Measurements from ENCODE around the gene OMG. TPM values are rescaled to one million over a fixed set of nuclear protein-coding genes. Genes with fewer than 3 reads are reported as not detected.

The OMG gene
- polyA plus RNA-seq, 1 of the 3 experiments (the other 2 are of a cell fraction) = 0.61 TPM

- no peak for TF ChIP-seq IRF3 (IDR thresholded peaks at IDR 0.05; ENCODE audit: low read depth, low read length)
- TF ChIP-seq EZH2phosphoT487 (IDR thresholded peaks at IDR 0.05; ENCODE audit: borderline replicate concordance, low read depth) = no peak
- TF ChIP-seq USF1 (IDR thresholded peaks at IDR 0.05; ENCODE audit: borderline replicate concordance, low read depth) = no peak
Measured at GRCh38 chr17:31260151-31260550, 36.9 kb downstream of the OMG start (continued).

- Histone ChIP-seq H3K27ac (ENCODE audit: low read depth in 2 of 2, low read length in 1 of 2) (no peak overlapping the region), H3K36me3 (replicated peaks in 1 of 2; ENCODE audit: control insufficient read depth in 1 of 2, insufficient read depth in 2 of 2, low read length in 1 of 2) (peaks cover 52 to 85% of the 10 kb centered on the region in 2 experiments), H3K79me2 (ENCODE audit: insufficient read depth) (no peaks in the 10 kb centered on the region; the same call in 1 of the 2 replicates), H3K4me1 (ENCODE audit: control insufficient read depth in 1 of 2, insufficient read depth in 2 of 2, low read depth in 1 of 2, low read length in 1 of 2) (peaks cover 0 to 9% of the 10 kb centered on the region in 2 experiments; a peak in 2 of 4 replicates), H3K9ac (no peak overlapping the region), H3K4me2 (no peak overlapping the region), H3K9me2 (no peaks in the 10 kb centered on the region), H4K20me1 (ENCODE audit: insufficient read depth) (no peaks in the 10 kb centered on the region), H3K27me3 (ENCODE audit: insufficient read depth) (no peaks in the 10 kb centered on the region), H3K4me3 (ENCODE audit: low read depth in 2 of 2, low read length in 1 of 2) (no peak overlapping the region), H3F3A (replicated peaks; ENCODE audit: insufficient read depth) (peaks cover 8% of the 10 kb centered on the region), H3K9me3 (no peaks in the 10 kb centered on the region), H2AFZ (ENCODE audit: low read depth) (no peak overlapping the region)
- POLR2A ChIA-PET = no interaction called here
- 90% methylated on average over 3 of the region's 3 CpGs for WGBS (ENCODE audit: low lambda C conversion rate)
- DNase-seq = no peak
- TF ChIP-seq TCF12 (IDR thresholded peaks at IDR 0.05) (no peak), USF1 (IDR thresholded peaks at IDR 0.05; ENCODE audit: borderline replicate concordance, low read depth) (no peak), TAF1 (IDR thresholded peaks at IDR 0.05; ENCODE audit: borderline replicate concordance, low read depth, low read length) (no peak), IRF3 (IDR thresholded peaks at IDR 0.05; ENCODE audit: low read depth, low read length) (no peak), FOSL2 (IDR thresholded peaks at IDR 0.05; ENCODE audit: borderline replicate concordance, low read depth) (no peak), CTCF (IDR thresholded peaks at IDR 0.05) (no peak), RXRA (IDR thresholded peaks at IDR 0.05; ENCODE audit: borderline replicate concordance, low read depth) (no peak), NFIC (IDR thresholded peaks at IDR 0.05; ENCODE audit: borderline replicate concordance) (no peak), ZBTB33 (IDR thresholded peaks at IDR 0.05; ENCODE audit: borderline replicate concordance, low read depth) (no peak), EP300 (IDR thresholded peaks at IDR 0.05; ENCODE audit: borderline replicate concordance in 1 of 2, low read depth in 1 of 2, low read length in 1 of 2) (no peak), YY1 (IDR thresholded peaks at IDR 0.05; ENCODE audit: low read depth) (no peak)
- CTCF ChIA-PET = interaction anchor here (0.9 to 2.7 kb wide), 2 partner anchors 9 to 244 kb away, joined by 3 to 11 read pairs; no protein-coding TSS in a partner anchor
Measured at GRCh38 chr17:31256936-31257335, 40.1 kb downstream of the OMG start.

All from SK-N-SH (cell line).